SJSA1 (cell line): ENCODE results near the gene CDCP1. TPM values are rescaled to one million over a fixed set of nuclear protein-coding genes. Genes with fewer than 3 reads are reported as not detected.
"Not testable (repeated sequence)": the region's sequence is repeated elsewhere in the genome, so short reads cannot be mapped to it uniquely, and the experiment has no call there.

Experiments
- DNase-seq, 2 experiments: peaks; one replicate each; pipeline ENCODE4 v3.0.0-alpha.2; 2015 to 2020; ENCODE audit warnings: low spot score in 2 of 2, low read depth in 1 of 2
- H3K27ac ChIP-seq: fragments of 250-450 bp; sonication (Bioruptor Pico); 2 replicates; pipeline ENCODE4 v1.5.1; 2020; ENCODE audit warnings: mild to moderate bottlenecking, moderate library complexity
- H3K27me3 ChIP-seq: fragments of 250-450 bp; sonication (Bioruptor Pico); replicated peaks from 2 replicates; pipeline ENCODE4 v1.5.1; 2020; ENCODE audit warnings: mild to moderate bottlenecking, moderate library complexity
- H3K36me3 ChIP-seq: fragments of 250-450 bp; sonication (Bioruptor Pico); 2 replicates; pipeline ENCODE4 v1.5.1; 2020; ENCODE audit warnings: mild to moderate bottlenecking
- H3K4me1 ChIP-seq: fragments of 250-450 bp; sonication (Bioruptor Pico); replicated peaks from 2 replicates; pipeline ENCODE4 v1.6.1; 2021; ENCODE audit warnings: mild to moderate bottlenecking
- H3K4me3 ChIP-seq: fragments of 250-450 bp; sonication (Bioruptor Pico); 2 replicates; pipeline ENCODE4 v1.5.1; 2020; ENCODE audit warnings: mild to moderate bottlenecking
- H3K9me3 ChIP-seq: fragments of 250-450 bp; sonication (Bioruptor Pico); replicated peaks from 2 replicates; pipeline ENCODE4 v1.5.1; 2020; ENCODE audit warnings: mild to moderate bottlenecking
- total RNA-seq: library from RNA; depleted of rRNA; stranded (reverse); fragments of >200 nt; shearing (Covaris generic); gene quantifications from 2 replicates; pipeline ENCODE4 v1.2.3, GENCODE V29; 2014

The CDCP1 gene
- total RNA-seq, 1 experiment from 2014 or later: 0.18 TPM

- Histone ChIP-seq H3K4me1 (peaks cover 46% of the 10 kb centered on the region), H3K36me3 (no peaks in the 10 kb centered on the region), H3K4me3 (no peak overlapping the region), H3K27ac (peak overlapping the region; percentile 97), H3K27me3 (no peaks in the 10 kb centered on the region), H3K9me3 (no peaks in the 10 kb centered on the region)
- DNase-seq: no peak
Observed at GRCh38 chr3:45166321-45166879, 20.2 kb upstream of the CDCP1 start.

GRCh38 chr3:45165497-45166283, 19.5 kb upstream of the CDCP1 start:
- no peak for DNase-seq
- no peaks in the 10 kb centered on the region for H3K9me3 ChIP-seq
- H3K4me3 ChIP-seq: no peak overlapping the region
- H3K36me3 ChIP-seq: no peaks in the 10 kb centered on the region
- peaks cover 46% of the 10 kb centered on the region for H3K4me1 ChIP-seq
- H3K27ac ChIP-seq: peak overlapping the region; percentile 97
- H3K27me3 ChIP-seq: no peaks in the 10 kb centered on the region

GRCh38 chr3:45164056-45164455, 17.9 kb upstream of the CDCP1 start:
- no peaks in the 10 kb centered on the region for H3K36me3 ChIP-seq
- H3K9me3 ChIP-seq: no peaks in the 10 kb centered on the region
- peaks cover 38% of the 10 kb centered on the region for H3K4me1 ChIP-seq
- no peak for DNase-seq
- no peak overlapping the region for H3K4me3 ChIP-seq
- no peak overlapping the region for H3K27ac ChIP-seq
- H3K27me3 ChIP-seq: no peaks in the 10 kb centered on the region

GRCh38 chr3:45163481-45163880, 17.3 kb upstream of the CDCP1 start:
- Histone ChIP-seq H3K9me3 (no peaks in the 10 kb centered on the region), H3K27ac (no peak overlapping the region), H3K4me1 (peaks cover 41% of the 10 kb centered on the region), H3K27me3 (no peaks in the 10 kb centered on the region), H3K36me3 (no peaks in the 10 kb centered on the region), H3K4me3 (no peak overlapping the region)
- DNase-seq: no peak

- Histone ChIP-seq H3K9me3 (0 out of 2 replicates have a peak, but pooled peaks cover 8% of the 10 kb centered on the region), H3K36me3 (no peaks in the 10 kb centered on the region), H3K27ac (peak overlapping the region; percentile 57), H3K4me3 (no peak overlapping the region), H3K4me1 (peaks cover 30% of the 10 kb centered on the region), H3K27me3 (no peaks in the 10 kb centered on the region)
- DNase-seq: peak; percentile 31 to 51
Observed at GRCh38 chr3:45154641-45155147, 8.5 kb upstream of the CDCP1 start.

GRCh38 chr3:45153658-45154437, 7.7 kb upstream of the CDCP1 start:
- H3K36me3 ChIP-seq: no peaks in the 10 kb centered on the region
- no peak for DNase-seq
- H3K9me3 ChIP-seq: 0 out of 2 replicates have a peak, but pooled peaks cover 8% of the 10 kb centered on the region
- no peak overlapping the region for H3K4me3 ChIP-seq
- no peaks in the 10 kb centered on the region for H3K27me3 ChIP-seq
- peaks cover 25% of the 10 kb centered on the region for H3K4me1 ChIP-seq
- H3K27ac ChIP-seq: peak overlapping the region; percentile 57

- no peaks in the 10 kb centered on the region for H3K27me3 ChIP-seq
- 0 out of 2 replicates have a peak, but pooled peaks cover 8% of the 10 kb centered on the region for H3K9me3 ChIP-seq
- H3K27ac ChIP-seq: no peak overlapping the region
- no peak overlapping the region for H3K4me3 ChIP-seq
- H3K4me1 ChIP-seq: peaks cover 16% of the 10 kb centered on the region
- no peaks in the 10 kb centered on the region for H3K36me3 ChIP-seq
- DNase-seq: no peak
Observed at GRCh38 chr3:45152307-45152706, 6.1 kb upstream of the CDCP1 start.

- Histone ChIP-seq H3K4me3 (no peak overlapping the region), H3K4me1 (peaks cover 17% of the 10 kb centered on the region), H3K36me3 (no peaks in the 10 kb centered on the region), H3K9me3 (peaks cover 8% of the 10 kb centered on the region; the same call in 1 of the 2 replicates), H3K27ac (no peak overlapping the region), H3K27me3 (peaks cover 2% of the 10 kb centered on the region)
- DNase-seq: no peak
Observed at GRCh38 chr3:45151100-45151499, 4.9 kb upstream of the CDCP1 start.

- Histone ChIP-seq H3K4me3 (no peak overlapping the region), H3K36me3 (no peaks in the 10 kb centered on the region), H3K27ac (no peak overlapping the region), H3K27me3 (peaks cover 10% of the 10 kb centered on the region), H3K9me3 (peaks cover 8% of the 10 kb centered on the region; the same call in 1 of the 2 replicates), H3K4me1 (peaks cover 16% of the 10 kb centered on the region)
- no peak for DNase-seq
Observed at GRCh38 chr3:45148921-45149320, 2.7 kb upstream of the CDCP1 start.

- Histone ChIP-seq H3K27ac (no peak overlapping the region), H3K36me3 (no peaks in the 10 kb centered on the region), H3K27me3 (peaks cover 10% of the 10 kb centered on the region), H3K4me3 (peak overlapping the region; percentile 33), H3K4me1 (peaks cover 19% of the 10 kb centered on the region), H3K9me3 (no peaks in the 10 kb centered on the region; the same call in 1 of the 2 replicates)
- DNase-seq: no peak
Observed at GRCh38 chr3:45145223-45145622, 955 bp downstream of the CDCP1 start.

GRCh38 chr3:45143673-45144671, 2.2 kb downstream of the CDCP1 start:
- Histone ChIP-seq H3K36me3 (no peaks in the 10 kb centered on the region), H3K27me3 (peaks cover 10% of the 10 kb centered on the region), H3K27ac (no peak overlapping the region), H3K4me3 (no peak overlapping the region), H3K9me3 (no peaks in the 10 kb centered on the region; the same call in 1 of the 2 replicates), H3K4me1 (peaks cover 31% of the 10 kb centered on the region)
- no peak for DNase-seq

- not testable (repeated sequence) for H3K9me3 ChIP-seq, H3K36me3 ChIP-seq, H3K4me3 ChIP-seq, H3K27me3 ChIP-seq, DNase-seq
- H3K27ac ChIP-seq: 0 out of 2 replicates have a peak overlapping the region, but pooled peaks have one; percentile 9
- peaks cover 33% of the 10 kb centered on the region for H3K4me1 ChIP-seq
Observed at GRCh38 chr3:45140770-45141155, 5.4 kb downstream of the CDCP1 start.
